Spleen (tissue), 11 donors: ENCODE measurements around the gene FDXACB1. TPM values are rescaled to one million over a fixed set of nuclear protein-coding genes. Genes with fewer than 3 reads are reported as not detected.
"Not testable (repeated sequence)": the region's sequence is repeated elsewhere in the genome, so short reads cannot be mapped to it uniquely, and the experiment has no call there.

Experiments used
- DNase-seq: peaks from one replicate; pipeline ENCODE4 v3.0.0-alpha.2; 2020
- H3K27ac ChIP-seq, 8 donors: fragments of 200-600 bp; sonication (generic) in 7 of 8; 1 replicate in 4 of 8; 2 replicates in 4 of 8; pipeline versions ENCODE4 v1.5.0 to v1.8.0; 2016 to 2021; ENCODE audit warnings: inconsistent platforms in 4 of 8, mild to moderate bottlenecking in 4 of 8, moderate library complexity in 1 of 8
- H3K27me3 ChIP-seq, 7 donors: fragments of 200-600 bp; sonication (generic) in 6 of 7; replicated peaks in 1 of 7; 1 replicate in 4 of 7; 2 replicates in 3 of 7; pipeline versions ENCODE4 v1.5.0 to v1.8.0; 2016 to 2021; ENCODE audit warnings: inconsistent platforms in 3 of 7, mild to moderate bottlenecking in 1 of 7
- H3K36me3 ChIP-seq, 6 donors: fragments of 200-600 bp; sonication (generic) in 5 of 6; 1 replicate in 4 of 6; 2 replicates in 2 of 6; pipeline versions ENCODE4 v1.5.0 to v1.8.0; 2016 to 2021; ENCODE audit warnings: inconsistent platforms in 2 of 6
- H3K4me1 ChIP-seq, 6 donors: fragments of 200-600 bp; sonication (generic) in 5 of 6; 1 replicate in 3 of 6; 2 replicates in 3 of 6; pipeline versions ENCODE4 v1.5.0 to v1.8.0; 2016 to 2021; ENCODE audit warnings: inconsistent platforms in 3 of 6
- H3K4me3 ChIP-seq, 8 donors: fragments of 200-600 bp; sonication (generic) in 7 of 8; 1 replicate in 4 of 8; 2 replicates in 4 of 8; pipeline versions ENCODE4 v1.5.0 to v1.8.0; 2016 to 2021; ENCODE audit warnings: inconsistent platforms in 4 of 8, mild to moderate bottlenecking in 4 of 8, moderate library complexity in 2 of 8
- H3K9me3 ChIP-seq, 8 donors: fragments of 200-600 bp; sonication (generic) in 7 of 8; 1 replicate in 4 of 8; 2 replicates in 4 of 8; pipeline versions ENCODE4 v1.5.0 to v1.8.0; 2016 to 2021; ENCODE audit warnings: inconsistent platforms in 4 of 8
- CTCF ChIP-seq, 11 experiments: fragments of 200-600 bp in 7 of 11; fragments of 450-650 bp in 4 of 11; sonication (generic) in 4 of 11; IDR thresholded peaks in 8 of 11; conservative IDR thresholded peaks in 3 of 11; 1 replicate in 7 of 11; 2 replicates in 4 of 11; pipeline versions ENCODE4 v1.4.0 to v1.8.0; 2016 to 2021; ENCODE audit warnings: antibody characterized with exemption in 11 of 11, inconsistent platforms in 4 of 11, mild to moderate bottlenecking in 1 of 11
- POLR2A ChIP-seq, 3 donors: fragments of 450-650 bp; IDR thresholded peaks; one replicate each; pipeline ENCODE4 v1.5.1; 2017; ENCODE audit warnings: antibody characterized with exemption in 3 of 3, mild to moderate bottlenecking in 1 of 3
- POLR2AphosphoS5 ChIP-seq, 3 donors: sonication (generic); formaldehyde crosslinking; IDR thresholded peaks; one replicate each; pipeline ENCODE4 v1.5.1; 2017; ENCODE audit warnings: antibody characterized with exemption in 3 of 3
- WGBS, 5 donors: extraction: QIAGEN DNeasy Blood & Tissue Kit in 3 of 5; methylation state at CpG; one replicate each; pipeline versions ENCODE4 v1.1.5 to v1.1.7; 2013 to 2018; 5-methylcytosine and 5-hydroxymethylcytosine counted together
- intact Hi-C: fragments of 100-400 bp; cut with DNase I; formaldehyde crosslinking; loops from one replicate; pipeline ENCODE4 v1.15.0; 2023; ENCODE audit warnings: low total_unique reads
- polyA plus RNA-seq, 3 donors: library from polyadenylated mRNA; stranded (reverse); fragments of 200-250 nt; gene quantifications; one replicate each; pipeline ENCODE4 v1.2.1, GENCODE V29; 2013
- total RNA-seq, 7 donors: library from RNA; depleted of rRNA in 3 of 7; stranded (reverse); fragments of >200 nt in 3 of 7; fragmentation: NEBNext Ultra II Directional in 4 of 7; extraction: Animal tissue kit (Norgen Biotek cat#: 25700) in 4 of 7; gene quantifications; one replicate each; pipeline versions ENCODE4 v1.1.0 to v1.2.1, GENCODE V29; 2016 to 2021
- donor health status: healthy with polysubstance abuse.
- donor health status: DM: no; HTN: no; CAD: no; lungs with moderate emphysema.
- donor health status: DM: no; HTN: no; CAD: no.
- donor health status: Bipolar disorder and iron deficiency.
- donor health status: healthy.
- donor health status: DM: no; HTN: no; CAD: no.
- donor health status: DM: yes; HTN: yes; CAD: no.

Gene FDXACB1
- total and polyA plus RNA-seq, 10 donors: 1.9 to 4.1 (median 3.6) TPM

- peaks cover 0 to 5% (median 0%) of the 10 kb centered on the region in 8 donors for H3K9me3 ChIP-seq
- no peaks in the 10 kb centered on the region for H3K4me1 ChIP-seq
- intact Hi-C loops: no loop called here
- no peak overlapping the region for H3K27ac ChIP-seq
- no peak overlapping the region for H3K4me3 ChIP-seq
- 75 to 90% (median 82%) methylated on average over 1 of the region's 1 CpG for WGBS, 5 donors
- H3K36me3 ChIP-seq: no peaks in the 10 kb centered on the region
- no peak for DNase-seq
- peaks cover 0 to 14% (median 1%) of the 10 kb centered on the region in 7 donors for H3K27me3 ChIP-seq
- TF ChIP-seq POLR2A (IDR thresholded peaks at IDR 0.05): no peak
These were observed 27.7 kb upstream of the FDXACB1 start for GRCh38 chr11:111906680-111907079.

- Histone ChIP-seq H3K4me3 (no peak overlapping the region), H3K27me3 (peaks cover 0 to 8% (median 0%) of the 10 kb centered on the region in 7 donors), H3K4me1 (no peaks in the 10 kb centered on the region), H3K9me3 (peaks cover 0 to 5% (median 0%) of the 10 kb centered on the region in 8 donors), H3K27ac (no peak overlapping the region), H3K36me3 (no peaks in the 10 kb centered on the region)
- intact Hi-C loops: no loop called here
- WGBS, 5 donors: 19 to 53% (median 32%) methylated on average over 2 of the region's 2 CpGs
- TF ChIP-seq POLR2AphosphoS5 (IDR thresholded peaks at IDR 0.05) (no peak), CTCF (IDR thresholded peaks at IDR 0.05 in 8 of 11, conservative IDR thresholded peaks at IDR 0.05 in 3 of 11) (no peak), POLR2A (IDR thresholded peaks at IDR 0.05) (no peak)
- DNase-seq: no peak
These were observed 26.4 kb upstream of the FDXACB1 start for GRCh38 chr11:111905411-111905810.

GRCh38 chr11:111886844-111887243 is 7.9 kb upstream of the FDXACB1 start:
- Histone ChIP-seq H3K4me1 (no peaks in the 10 kb centered on the region), H3K4me3 (no peak overlapping the region), H3K27ac (no peak overlapping the region), H3K36me3 (peaks cover 0 to 11% (median 0%) of the 10 kb centered on the region in 6 donors), H3K27me3 (no peaks in the 10 kb centered on the region), H3K9me3 (peaks cover 0 to 2% (median under 1%) of the 10 kb centered on the region in 8 donors)
- no peak for TF ChIP-seq POLR2AphosphoS5 (IDR thresholded peaks at IDR 0.05)
- TF ChIP-seq POLR2A (IDR thresholded peaks at IDR 0.05): no peak
- no peak for TF ChIP-seq CTCF (IDR thresholded peaks at IDR 0.05 in 8 of 11, conservative IDR thresholded peaks at IDR 0.05 in 3 of 11)
- intact Hi-C loops: no loop called here
- 76 to 92% (median 84%) methylated on average over 2 of the region's 2 CpGs for WGBS, 5 donors
- no peak for DNase-seq

GRCh38 chr11:111886032-111886431 is 7.1 kb upstream of the FDXACB1 start:
- Histone ChIP-seq H3K9me3 (no peaks in the 10 kb centered on the region), H3K27ac (no peak overlapping the region), H3K36me3 (peaks cover 0 to 11% (median 0%) of the 10 kb centered on the region in 6 donors), H3K27me3 (no peaks in the 10 kb centered on the region), H3K4me3 (no peak overlapping the region), H3K4me1 (no peaks in the 10 kb centered on the region)
- WGBS, 5 donors: 68 to 97% (median 93%) methylated on average over 4 of the region's 4 CpGs
- no peak for DNase-seq
- TF ChIP-seq POLR2AphosphoS5 (IDR thresholded peaks at IDR 0.05): no peak
- TF ChIP-seq CTCF (IDR thresholded peaks at IDR 0.05 in 8 of 11, conservative IDR thresholded peaks at IDR 0.05 in 3 of 11): no peak
- no peak for TF ChIP-seq POLR2A (IDR thresholded peaks at IDR 0.05)
- intact Hi-C loops: no loop called here

- H3K4me3 ChIP-seq, H3K27me3 ChIP-seq, H3K9me3 ChIP-seq, DNase-seq, H3K27ac ChIP-seq, H3K4me1 ChIP-seq, intact Hi-C loops: not testable (repeated sequence)
- peaks cover 0 to 11% (median 0%) of the 10 kb centered on the region in 6 donors for H3K36me3 ChIP-seq
- 69 to 98% (median 92%) methylated on average over 4 of the region's 4 CpGs for WGBS, 5 donors
These were observed 6.1 kb upstream of the FDXACB1 start for GRCh38 chr11:111885053-111885452.
